GM12891 (cell line): ENCODE measurements around the gene SRRM2.

ENCODE experiments used
- DNase-seq: peaks from one replicate; pipeline ENCODE4 v3.0.0; 2011; ENCODE audit warnings: low spot score; ENCODE audit not compliant: insufficient read length
- FAIRE-seq: peaks from 2 replicates; lab custom pipeline; 2011; peaks lifted over from hg19 to GRCh38; lab: Jason Lieb, UNC
- PAX5 ChIP-seq: IDR thresholded peaks from 2 replicates; pipeline ENCODE4 v1.6.1; 2011; ENCODE audit warnings: low read length, moderate library complexity, mild to moderate bottlenecking; ENCODE audit not compliant: insufficient read depth, severe bottlenecking
- POLR2A ChIP-seq: IDR thresholded peaks from 2 replicates; pipeline ENCODE4 v1.6.1; 2011; ENCODE audit warnings: low read depth, low read length, control low read depth
- POLR2AphosphoS5 ChIP-seq: IDR thresholded peaks from 2 replicates; pipeline ENCODE4 v1.6.1; 2011; ENCODE audit warnings: low read depth, low read length, control low read depth
- POU2F2 ChIP-seq: IDR thresholded peaks from 2 replicates; pipeline ENCODE4 v1.6.1; 2011; ENCODE audit warnings: low read depth, mild to moderate bottlenecking, control low read depth, low read length, moderate library complexity
- SPI1 ChIP-seq: IDR thresholded peaks from 2 replicates; pipeline ENCODE4 v1.6.1; 2011; ENCODE audit warnings: low read depth, low read length, control low read depth
- TAF1 ChIP-seq: IDR thresholded peaks from 2 replicates; pipeline ENCODE4 v1.6.1; 2011; ENCODE audit warnings: low read depth, low read length, control low read depth

SRRM2 gene

GRCh38 chr16:2803545-2804195 lies 51.2 kb downstream of the SRRM2 start:
- no peak for DNase-seq
- FAIRE-seq = no peak
- TF ChIP-seq POLR2AphosphoS5 (no peak), SPI1 (no peak), POU2F2 (no peak), TAF1 (no peak), POLR2A (no peak), PAX5 (no peak)

GRCh38 chr16:2804728-2805127 lies 52.3 kb downstream of the SRRM2 start:
- no peak for FAIRE-seq
- no peak for TF ChIP-seq SPI1
- TF ChIP-seq POU2F2 = no peak
- TF ChIP-seq PAX5 = no peak
- TF ChIP-seq POLR2AphosphoS5 = no peak
- TF ChIP-seq POLR2A = no peak
- no peak for TF ChIP-seq TAF1
- DNase-seq = no peak

- DNase-seq (no peak), FAIRE-seq (no peak)
- TF ChIP-seq TAF1 (no peak), POLR2AphosphoS5 (no peak), POLR2A (no peak), POU2F2 (no peak), PAX5 (no peak), SPI1 (no peak)
Measured at GRCh38 chr16:2806286-2806685, 53.8 kb downstream of the SRRM2 start.

DNA sequence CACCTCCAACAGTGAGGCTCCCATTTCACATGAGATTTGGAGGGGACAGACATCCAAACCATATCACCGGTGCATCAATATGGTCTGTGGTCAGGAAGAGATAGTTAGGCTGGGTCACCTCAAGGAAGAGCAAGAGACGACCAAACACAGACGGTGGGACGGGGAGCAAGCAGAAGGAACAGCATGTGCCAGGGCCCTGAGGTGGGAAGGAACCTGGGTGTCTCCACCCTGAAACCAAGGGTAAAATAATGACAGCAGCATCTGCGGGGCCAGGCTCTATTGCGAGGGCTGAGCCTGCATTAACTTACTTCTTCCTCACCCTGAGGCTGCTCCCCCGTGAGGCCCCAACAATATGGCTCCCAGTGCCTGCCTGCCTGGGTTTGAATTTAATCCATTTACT lies 55.7 kb downstream of the SRRM2 start:
- FAIRE-seq (no peak), DNase-seq (no peak)
- no peak for TF ChIP-seq SPI1
- no peak for TF ChIP-seq POU2F2
- TF ChIP-seq POLR2A = no peak
- TF ChIP-seq POLR2AphosphoS5 = no peak
- TF ChIP-seq TAF1 = no peak
- TF ChIP-seq PAX5 = no peak

DNA sequence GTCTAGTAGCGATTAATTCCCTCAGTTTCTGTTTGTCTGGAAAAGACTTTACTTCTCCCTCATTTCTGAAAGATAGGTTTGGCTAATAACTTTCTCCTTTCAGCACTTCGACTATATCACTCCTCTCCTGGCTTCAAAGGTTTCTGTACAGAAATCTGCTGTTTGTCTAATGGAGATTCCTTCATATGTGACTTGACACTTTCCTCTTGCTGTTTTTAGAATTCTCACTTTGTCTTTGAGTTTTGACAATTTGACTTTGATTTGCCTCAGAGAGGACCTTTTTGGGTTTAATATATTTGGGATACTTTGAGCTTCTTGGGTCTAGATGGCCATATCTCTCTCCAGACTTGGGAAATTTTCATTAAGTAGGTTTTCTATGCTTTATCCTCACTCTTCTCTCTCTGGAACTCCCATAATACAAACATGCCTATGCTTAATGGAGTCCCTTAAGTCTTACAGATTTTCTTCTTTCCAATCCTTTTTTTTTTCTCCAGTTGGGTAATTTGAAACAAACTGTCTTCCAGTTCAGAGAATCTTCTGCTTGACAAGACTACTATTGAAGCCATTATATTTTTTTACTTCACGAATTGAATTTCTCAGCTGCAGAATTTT lies 56.8 kb downstream of the SRRM2 start:
- TF ChIP-seq POLR2AphosphoS5 (no peak), PAX5 (no peak), TAF1 (no peak), POLR2A (no peak), POU2F2 (no peak), SPI1 (no peak)
- no peak for FAIRE-seq
- no peak for DNase-seq

DNA sequence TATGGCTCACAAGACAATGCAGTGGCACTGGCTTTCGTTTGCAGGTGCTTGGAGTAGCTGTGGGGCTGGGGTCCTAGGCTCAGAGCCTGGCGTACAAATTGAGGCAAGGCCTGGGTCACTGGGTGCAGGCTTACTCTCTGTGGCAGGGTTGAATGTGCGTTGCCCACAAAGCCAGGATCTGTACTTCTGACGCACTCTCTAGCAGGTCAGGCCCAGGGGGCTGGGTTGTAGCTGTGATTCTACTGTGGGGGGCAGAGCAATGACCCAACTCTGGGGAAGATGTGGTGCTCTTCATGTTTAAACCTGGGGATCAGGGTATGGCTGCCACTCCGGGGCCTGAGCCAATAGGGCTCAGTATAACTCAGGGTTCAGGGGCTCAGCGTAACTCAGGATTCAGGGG lies 58.2 kb downstream of the SRRM2 start:
- DNase-seq = no peak
- TF ChIP-seq POLR2A = no peak
- FAIRE-seq = no peak

DNA sequence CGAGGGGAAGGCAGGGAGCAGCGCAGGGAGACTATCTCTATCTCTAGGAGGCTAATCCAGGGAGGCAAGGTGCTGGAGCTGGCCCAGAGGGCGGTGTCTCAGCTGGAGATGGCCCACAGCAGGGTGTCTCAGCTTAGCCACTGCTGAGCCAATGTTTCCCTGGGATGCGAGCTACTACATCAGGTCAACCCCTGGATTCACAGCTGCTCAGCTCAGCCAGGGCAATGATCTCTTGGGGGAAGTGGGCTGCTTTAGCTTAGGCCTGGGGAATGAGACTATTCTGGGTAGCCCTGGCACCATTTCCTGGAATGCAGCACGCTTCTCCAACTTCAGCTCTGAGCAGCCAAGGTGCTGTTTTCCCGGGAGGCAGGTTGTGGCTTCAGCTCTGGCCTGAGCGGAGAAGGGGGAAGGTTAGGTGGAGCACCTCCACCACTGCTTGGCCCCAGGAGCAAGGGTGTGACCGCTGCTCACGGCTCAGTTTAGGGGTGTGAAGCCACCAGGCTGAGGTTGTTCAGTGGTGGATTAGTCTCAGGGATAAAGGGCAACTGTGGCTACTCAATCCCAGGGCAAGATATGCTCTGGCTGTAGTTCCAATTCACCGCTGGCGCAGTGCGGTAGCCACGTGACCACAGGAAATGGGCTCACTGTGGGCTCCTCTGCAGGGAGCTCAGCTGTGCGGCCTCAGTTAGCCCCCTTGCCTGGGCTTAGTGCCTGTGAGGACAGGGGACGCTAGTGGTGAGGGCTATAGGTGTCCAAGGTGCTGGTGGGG lies 59.4 kb downstream of the SRRM2 start:
- FAIRE-seq (no peak), DNase-seq (no peak)
- TF ChIP-seq POU2F2 (no peak), POLR2A (no peak), TAF1 (no peak), POLR2AphosphoS5 (no peak), SPI1 (no peak), PAX5 (no peak)

- FAIRE-seq (no peak), DNase-seq (no peak)
- TF ChIP-seq PAX5 = no peak
- no peak for TF ChIP-seq TAF1
- no peak for TF ChIP-seq POLR2A
Measured at GRCh38 chr16:2813771-2814221, 61.4 kb downstream of the SRRM2 start.

DNA sequence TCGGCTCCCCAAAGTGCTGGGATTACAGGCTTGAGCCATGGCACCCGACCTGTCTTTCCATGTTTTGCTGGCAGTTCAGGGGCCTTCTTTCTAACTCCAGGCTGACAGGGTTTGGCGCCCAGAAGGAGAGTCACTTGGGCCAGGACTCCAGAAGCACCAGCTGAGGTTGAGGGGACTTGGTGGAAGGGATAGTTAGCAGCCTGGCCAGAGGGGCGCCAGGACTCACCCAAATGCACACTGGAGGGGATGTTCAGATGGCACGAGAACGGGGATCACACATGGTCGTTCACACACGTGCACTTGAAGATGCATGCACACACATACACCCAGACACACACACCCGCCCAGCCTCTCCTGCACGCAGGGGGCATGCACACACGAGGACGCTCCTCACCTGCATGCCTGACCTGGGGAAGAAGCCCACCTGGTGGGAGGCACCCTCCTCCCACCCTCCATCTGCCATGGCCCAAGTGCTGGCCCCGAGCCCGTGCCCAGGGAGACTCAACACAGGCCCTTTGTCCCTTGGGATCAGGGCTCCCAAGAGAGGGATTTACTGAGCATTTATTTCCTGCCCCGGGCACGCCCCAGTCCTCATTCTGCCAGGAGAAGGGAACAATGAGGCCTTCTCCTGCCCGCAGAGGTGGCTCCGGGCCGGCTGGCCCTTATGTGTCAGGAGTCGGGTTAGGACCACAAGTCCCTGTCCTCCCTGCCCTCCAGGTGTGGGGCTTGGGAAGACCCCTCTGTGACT lies 62.3 kb downstream of the SRRM2 start:
- DNase-seq (no peak), FAIRE-seq (no peak)
- TF ChIP-seq POLR2AphosphoS5 (no peak), POU2F2 (no peak), SPI1 (no peak), POLR2A (no peak), TAF1 (no peak), PAX5 (no peak)
